ENCODE measurements around the gene HAUS3.
"Not testable (repeated sequence)": the region's sequence is repeated elsewhere in the genome, so short reads cannot be mapped to it uniquely, and the experiment has no call there.

Gene HAUS3

GRCh38 chr4:2281575-2282343, 39.8 kb upstream of the HAUS3 start:
- TF ChIP-seq ZNF274 (IDR thresholded peaks at IDR 0.05; ENCODE audit: low read depth, low read length) (no peak), YY1 (IDR thresholded peaks at IDR 0.05; ENCODE audit: insufficient read depth, insufficient read length) (no peak), SUZ12 (IDR thresholded peaks at IDR 0.05; ENCODE audit: extremely low read depth, insufficient read depth, insufficient read length) (no peak)
- H3K9ac ChIP-seq (ENCODE audit: insufficient read length, low read depth): no peak overlapping the region
- no peaks in the 10 kb centered on the region for H3K9me3 ChIP-seq (ENCODE audit: insufficient read depth, low read length)
- DNase-seq (ENCODE audit: low read depth, low spot score): no peak
- peaks cover 6% of the 10 kb centered on the region for H3K4me1 ChIP-seq (ENCODE audit: insufficient read depth, insufficient read length)
- no peaks in the 10 kb centered on the region for H3K27me3 ChIP-seq (ENCODE audit: insufficient read depth, insufficient read length)
- no peaks in the 10 kb centered on the region for H3K36me3 ChIP-seq (ENCODE audit: insufficient read depth, insufficient read length, low read length)
- H3K4me3 ChIP-seq (ENCODE audit: insufficient read length, low read depth): no peak overlapping the region

- H3K4me1 ChIP-seq (ENCODE audit: insufficient read depth, insufficient read length): peaks cover 2% of the 10 kb centered on the region
- no peaks in the 10 kb centered on the region for H3K9me3 ChIP-seq (ENCODE audit: insufficient read depth, low read length)
- TF ChIP-seq YY1 (IDR thresholded peaks at IDR 0.05; ENCODE audit: insufficient read depth, insufficient read length) (no peak), SUZ12 (IDR thresholded peaks at IDR 0.05; ENCODE audit: extremely low read depth, insufficient read depth, insufficient read length) (no peak), ZNF274 (IDR thresholded peaks at IDR 0.05; ENCODE audit: low read depth, low read length) (no peak)
- no peak overlapping the region for H3K9ac ChIP-seq (ENCODE audit: insufficient read length, low read depth)
- no peaks in the 10 kb centered on the region for H3K27me3 ChIP-seq (ENCODE audit: insufficient read depth, insufficient read length)
- H3K36me3 ChIP-seq (ENCODE audit: insufficient read depth, insufficient read length, low read length): no peaks in the 10 kb centered on the region
- H3K4me3 ChIP-seq (ENCODE audit: insufficient read length, low read depth): no peak overlapping the region
- no peak for DNase-seq (ENCODE audit: low read depth, low spot score)
Measured at GRCh38 chr4:2280531-2281300, 38.8 kb upstream of the HAUS3 start.

- H3K36me3 ChIP-seq (ENCODE audit: insufficient read depth, insufficient read length, low read length): no peaks in the 10 kb centered on the region
- H3K4me1 ChIP-seq (ENCODE audit: insufficient read depth, insufficient read length): peaks cover 3% of the 10 kb centered on the region
- DNase-seq (ENCODE audit: low read depth, low spot score): no peak
- no peak overlapping the region for H3K9ac ChIP-seq (ENCODE audit: insufficient read length, low read depth)
- H3K9me3 ChIP-seq (ENCODE audit: insufficient read depth, low read length): no peaks in the 10 kb centered on the region
- no peaks in the 10 kb centered on the region for H3K27me3 ChIP-seq (ENCODE audit: insufficient read depth, insufficient read length)
- TF ChIP-seq SUZ12 (IDR thresholded peaks at IDR 0.05; ENCODE audit: extremely low read depth, insufficient read depth, insufficient read length): no peak
- H3K4me3 ChIP-seq (ENCODE audit: insufficient read length, low read depth): no peak overlapping the region
Measured at GRCh38 chr4:2277956-2278355, 36.0 kb upstream of the HAUS3 start.

- H3K4me3 ChIP-seq (ENCODE audit: insufficient read length, low read depth): no peak overlapping the region
- no peak for DNase-seq (ENCODE audit: low read depth, low spot score)
- peaks cover 3% of the 10 kb centered on the region for H3K4me1 ChIP-seq (ENCODE audit: insufficient read depth, insufficient read length)
- no peaks in the 10 kb centered on the region for H3K9me3 ChIP-seq (ENCODE audit: insufficient read depth, low read length)
- TF ChIP-seq SUZ12 (IDR thresholded peaks at IDR 0.05; ENCODE audit: extremely low read depth, insufficient read depth, insufficient read length): no peak
- TF ChIP-seq YY1 (IDR thresholded peaks at IDR 0.05; ENCODE audit: insufficient read depth, insufficient read length): no peak
- TF ChIP-seq ZNF274 (IDR thresholded peaks at IDR 0.05; ENCODE audit: low read depth, low read length): no peak
- no peaks in the 10 kb centered on the region for H3K36me3 ChIP-seq (ENCODE audit: insufficient read depth, insufficient read length, low read length)
- no peak overlapping the region for H3K9ac ChIP-seq (ENCODE audit: insufficient read length, low read depth)
- H3K27me3 ChIP-seq (ENCODE audit: insufficient read depth, insufficient read length): no peaks in the 10 kb centered on the region
Measured at GRCh38 chr4:2276581-2277325, 34.8 kb upstream of the HAUS3 start.

- Histone ChIP-seq H3K36me3 (ENCODE audit: insufficient read depth, insufficient read length, low read length) (no peaks in the 10 kb centered on the region), H3K9ac (ENCODE audit: insufficient read length, low read depth) (no peak overlapping the region), H3K4me3 (ENCODE audit: insufficient read length, low read depth) (no peak overlapping the region), H3K4me1 (ENCODE audit: insufficient read depth, insufficient read length) (peaks cover 3% of the 10 kb centered on the region), H3K27me3 (ENCODE audit: insufficient read depth, insufficient read length) (no peaks in the 10 kb centered on the region), H3K9me3 (ENCODE audit: insufficient read depth, low read length) (no peaks in the 10 kb centered on the region)
- TF ChIP-seq YY1 (IDR thresholded peaks at IDR 0.05; ENCODE audit: insufficient read depth, insufficient read length) (no peak), ZNF274 (IDR thresholded peaks at IDR 0.05; ENCODE audit: low read depth, low read length) (no peak), SUZ12 (IDR thresholded peaks at IDR 0.05; ENCODE audit: extremely low read depth, insufficient read depth, insufficient read length) (no peak)
- no peak for DNase-seq (ENCODE audit: low read depth, low spot score)
Measured at GRCh38 chr4:2275546-2276251, 33.8 kb upstream of the HAUS3 start.

- H3K4me1 ChIP-seq (ENCODE audit: insufficient read depth, insufficient read length); H3K27me3 ChIP-seq (ENCODE audit: insufficient read depth, insufficient read length); H3K9ac ChIP-seq (ENCODE audit: insufficient read length, low read depth); H3K4me3 ChIP-seq (ENCODE audit: insufficient read length, low read depth); H3K9me3 ChIP-seq (ENCODE audit: insufficient read depth, low read length); H3K36me3 ChIP-seq (ENCODE audit: insufficient read depth, insufficient read length, low read length); DNase-seq (ENCODE audit: low read depth, low spot score): not testable (repeated sequence)
Measured at GRCh38 chr4:2275044-2275397, 33.1 kb upstream of the HAUS3 start.

All from NT2/D1 (cell line).